ENCODE results near the gene PLA2G6.
"Not testable (repeated sequence)": the region's sequence is repeated elsewhere in the genome, so short reads cannot be mapped to it uniquely, and the experiment has no call there.

Gene PLA2G6

GRCh38 chr22:38126928-38127668 lies 54.5 kb downstream of the PLA2G6 start:
- DNase-seq: no peak

GRCh38 chr22:38125751-38126201 lies 55.9 kb downstream of the PLA2G6 start:
- DNase-seq: no peak

GRCh38 chr22:38125038-38125610 lies 56.5 kb downstream of the PLA2G6 start:
- no peak for DNase-seq

GRCh38 chr22:38124236-38124974 lies 57.2 kb downstream of the PLA2G6 start:
- no peak for DNase-seq

- DNase-seq: no peak
These were observed 59.0 kb downstream of the PLA2G6 start for GRCh38 chr22:38122616-38123015.

GRCh38 chr22:38120359-38121110 lies 61.1 kb downstream of the PLA2G6 start:
- no peak for DNase-seq

GRCh38 chr22:38118747-38119146 lies 62.9 kb downstream of the PLA2G6 start:
- not testable (repeated sequence) for DNase-seq

GRCh38 chr22:38118182-38118581 lies 63.4 kb downstream of the PLA2G6 start:
- no peak for DNase-seq

- not testable (repeated sequence) for DNase-seq
These were observed 64.1 kb downstream of the PLA2G6 start for GRCh38 chr22:38117556-38117955.

- no peak for DNase-seq
These were observed 66.0 kb downstream of the PLA2G6 start for GRCh38 chr22:38115423-38116205.

- DNase-seq: no peak
These were observed 66.9 kb downstream of the PLA2G6 start for GRCh38 chr22:38114484-38115398.

GRCh38 chr22:38112381-38112780 lies 69.2 kb downstream of the PLA2G6 start:
- DNase-seq: no peak

- no peak for DNase-seq
These were observed 69.7 kb downstream of the PLA2G6 start for GRCh38 chr22:38111925-38112355.

GRCh38 chr22:38110863-38111852 lies 70.5 kb downstream of the PLA2G6 start:
- no peak for DNase-seq

GRCh38 chr22:38110008-38110862 lies 71.4 kb downstream of the PLA2G6 start, which contains the start of gene BAIAP2L2:
Gene BAIAP2L2 (minus strand): TSS chr22:38110684. CDS start chr22:38110525, 159 bp downstream.
- no peak for DNase-seq

GRCh38 chr22:38109371-38110001 lies 72.1 kb downstream of the PLA2G6 start:
- no peak for DNase-seq

- DNase-seq: no peak
These were observed 72.9 kb downstream of the PLA2G6 start for GRCh38 chr22:38108561-38109319.
